A673 (cell line): ENCODE measurements around the gene STIM1. TPM values are rescaled to one million over a fixed set of nuclear protein-coding genes. Genes with fewer than 3 reads are reported as not detected.

ENCODE experiments used
- BruUV-seq: library from RNA; stranded (reverse); fragments of 400-500 nt; replicated peaks from 2 replicates; lab custom pipeline; 2021; lab: Mats Ljungman, UMichigan
- CTCF ChIA-PET: fragments of 300-600 bp; sonication (Branson Sonifier 250); formaldehyde crosslinking; loops from one replicate; lab custom pipeline; 2022; ENCODE audit warnings: antibody characterized with exemption; lab: Charles Lee
- POLR2A ChIA-PET: fragments of 300-600 bp; sonication (Branson Sonifier 250); formaldehyde crosslinking; loops from one replicate; lab custom pipeline; 2022; ENCODE audit warnings: antibody characterized with exemption; ENCODE audit not compliant: low non-redundant PET; lab: Charles Lee
- DNase-seq: peaks from one replicate; pipeline ENCODE4 v3.0.0-alpha.2; 2015; ENCODE audit warnings: low spot score
- H3K27ac ChIP-seq: fragments of 200-600 bp; sonication (generic); 2 replicates; pipeline ENCODE4 v1.5.1; 2016; ENCODE audit warnings: mixed run types, low read depth, mild to moderate bottlenecking, mixed read lengths, antibody characterized with exemption, low read length; ENCODE audit not compliant: poor library complexity, severe bottlenecking
- H3K27me3 ChIP-seq: fragments of 200-600 bp; sonication (generic); replicated peaks from 2 replicates; pipeline ENCODE4 v1.6.1; 2017; ENCODE audit warnings: mixed run types, low read depth, mild to moderate bottlenecking, mixed read lengths, antibody characterized with exemption, low read length; ENCODE audit not compliant: insufficient read depth, poor library complexity
- H3K36me3 ChIP-seq: fragments of 200-600 bp; sonication (generic); 2 replicates; pipeline ENCODE4 v1.6.1; 2016; ENCODE audit warnings: mixed run types, mild to moderate bottlenecking, mixed read lengths, antibody characterized with exemption, low read length; ENCODE audit not compliant: insufficient read depth, poor library complexity, severe bottlenecking
- H3K4me1 ChIP-seq: fragments of 200-600 bp; sonication (generic); 2 replicates; pipeline ENCODE4 v1.6.1; 2017; ENCODE audit warnings: mixed run types, mild to moderate bottlenecking, mixed read lengths, antibody characterized with exemption, low read length; ENCODE audit not compliant: insufficient read depth, poor library complexity, severe bottlenecking
- H3K4me3 ChIP-seq: fragments of 200-600 bp; sonication (generic); 2 replicates; pipeline ENCODE4 v1.5.1; 2016; ENCODE audit warnings: low read depth, mixed run types, mild to moderate bottlenecking, mixed read lengths, low read length; ENCODE audit not compliant: poor library complexity, severe bottlenecking
- H3K9me3 ChIP-seq: fragments of 200-600 bp; sonication (generic); 2 replicates; pipeline ENCODE4 v1.6.1; 2016; ENCODE audit warnings: mixed run types, low read depth, mild to moderate bottlenecking, mixed read lengths, antibody characterized with exemption, low read length; ENCODE audit not compliant: poor library complexity, severe bottlenecking
- EZH2 ChIP-seq: fragments of 200-600 bp; sonication (generic); IDR thresholded peaks from 2 replicates; pipeline ENCODE4 v1.6.1; 2017; ENCODE audit warnings: borderline replicate concordance, low read depth, mild to moderate bottlenecking, mixed read lengths, antibody characterized with exemption, low read length; ENCODE audit not compliant: poor library complexity, severe bottlenecking
- intact Hi-C: fragments of 100-400 bp; cut with micrococcal nuclease; formaldehyde crosslinking; loops from one replicate; pipeline ENCODE4 v1.10.0; 2022; ENCODE audit not compliant: unreplicated experiment
- total RNA-seq: library from RNA; stranded (reverse); gene quantifications from 2 replicates; pipeline ENCODE4 v1.2.3, GENCODE V29; 2021
- TF ChIP-seq, protein P1 (sequence below): fragments of 300-800, 200-600 bp; sonication (generic); conservative IDR thresholded peaks from 2 replicates; pipeline ENCODE4 v1.5.1; 2017; ENCODE audit warnings: low read depth, mild to moderate bottlenecking, antibody characterized with exemption, low read length, moderate library complexity, mixed read lengths

Gene STIM1
- total RNA-seq, 1 experiment from 2014 or later = 14.2 TPM

DNA sequence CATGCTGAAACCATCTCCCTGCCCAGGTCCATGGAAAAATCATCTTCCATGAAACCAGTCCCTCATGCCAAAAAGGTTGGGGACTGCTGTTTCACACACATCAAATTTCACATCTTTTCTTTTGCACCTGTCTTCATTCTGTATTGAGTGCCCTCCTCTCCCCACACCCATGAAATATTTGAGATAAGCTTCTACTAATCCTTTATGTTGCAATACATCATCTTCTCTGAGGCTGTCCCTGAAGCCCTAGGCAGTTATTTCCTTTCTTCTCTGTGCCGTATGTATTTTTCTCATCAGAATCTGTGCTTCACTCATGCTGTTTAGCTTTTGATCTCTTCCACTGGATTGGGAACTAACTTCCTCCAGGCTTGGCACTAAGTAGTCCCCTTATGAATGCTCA lies 199.2 kb downstream of the STIM1 start:
- Histone ChIP-seq H3K4me1 (peaks cover 11% of the 10 kb centered on the region), H3K27me3 (no peaks in the 10 kb centered on the region), H3K36me3 (no peaks in the 10 kb centered on the region), H3K27ac (no peak overlapping the region), H3K9me3 (no peaks in the 10 kb centered on the region), H3K4me3 (no peak overlapping the region)
- ChIA-PET CTCF (no interaction called here), POLR2A (no interaction called here)
- no TSS peak for BruUV-seq
- intact Hi-C loops = no loop called here
- no peak for TF ChIP-seq EZH2
- TF ChIP-seq, protein P1, sequence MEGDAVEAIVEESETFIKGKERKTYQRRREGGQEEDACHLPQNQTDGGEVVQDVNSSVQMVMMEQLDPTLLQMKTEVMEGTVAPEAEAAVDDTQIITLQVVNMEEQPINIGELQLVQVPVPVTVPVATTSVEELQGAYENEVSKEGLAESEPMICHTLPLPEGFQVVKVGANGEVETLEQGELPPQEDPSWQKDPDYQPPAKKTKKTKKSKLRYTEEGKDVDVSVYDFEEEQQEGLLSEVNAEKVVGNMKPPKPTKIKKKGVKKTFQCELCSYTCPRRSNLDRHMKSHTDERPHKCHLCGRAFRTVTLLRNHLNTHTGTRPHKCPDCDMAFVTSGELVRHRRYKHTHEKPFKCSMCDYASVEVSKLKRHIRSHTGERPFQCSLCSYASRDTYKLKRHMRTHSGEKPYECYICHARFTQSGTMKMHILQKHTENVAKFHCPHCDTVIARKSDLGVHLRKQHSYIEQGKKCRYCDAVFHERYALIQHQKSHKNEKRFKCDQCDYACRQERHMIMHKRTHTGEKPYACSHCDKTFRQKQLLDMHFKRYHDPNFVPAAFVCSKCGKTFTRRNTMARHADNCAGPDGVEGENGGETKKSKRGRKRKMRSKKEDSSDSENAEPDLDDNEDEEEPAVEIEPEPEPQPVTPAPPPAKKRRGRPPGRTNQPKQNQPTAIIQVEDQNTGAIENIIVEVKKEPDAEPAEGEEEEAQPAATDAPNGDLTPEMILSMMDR = no peak
- no peak for DNase-seq

DNA sequence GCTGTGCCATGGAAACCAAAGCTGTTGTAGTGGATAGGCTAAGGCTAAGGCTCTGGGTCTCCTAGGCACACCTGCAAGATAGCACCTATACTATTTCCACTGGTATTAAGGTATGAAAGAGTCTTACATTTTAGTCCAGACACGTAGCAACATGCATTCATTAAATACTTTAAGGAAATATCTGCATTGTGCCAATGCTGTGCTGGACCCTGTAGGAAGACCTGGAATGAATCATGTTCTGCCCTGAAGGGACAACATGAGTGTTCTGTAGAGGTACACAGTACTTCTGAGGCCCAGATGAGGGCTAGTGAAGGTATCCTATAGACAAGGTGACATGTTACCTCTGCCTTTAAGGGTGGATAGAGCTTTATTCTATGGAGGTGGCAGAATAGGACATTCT lies 204.0 kb downstream of the STIM1 start:
- intact Hi-C loops = no loop called here
- Histone ChIP-seq H3K9me3 (no peaks in the 10 kb centered on the region), H3K4me3 (no peak overlapping the region), H3K4me1 (peaks cover 11% of the 10 kb centered on the region), H3K27me3 (no peaks in the 10 kb centered on the region), H3K27ac (no peak overlapping the region), H3K36me3 (no peaks in the 10 kb centered on the region)
- no TSS peak for BruUV-seq
- no peak for DNase-seq
- ChIA-PET POLR2A (no interaction called here), CTCF (no interaction called here)
- no peak for TF ChIP-seq EZH2
- TF ChIP-seq, protein P1 = no peak

DNA sequence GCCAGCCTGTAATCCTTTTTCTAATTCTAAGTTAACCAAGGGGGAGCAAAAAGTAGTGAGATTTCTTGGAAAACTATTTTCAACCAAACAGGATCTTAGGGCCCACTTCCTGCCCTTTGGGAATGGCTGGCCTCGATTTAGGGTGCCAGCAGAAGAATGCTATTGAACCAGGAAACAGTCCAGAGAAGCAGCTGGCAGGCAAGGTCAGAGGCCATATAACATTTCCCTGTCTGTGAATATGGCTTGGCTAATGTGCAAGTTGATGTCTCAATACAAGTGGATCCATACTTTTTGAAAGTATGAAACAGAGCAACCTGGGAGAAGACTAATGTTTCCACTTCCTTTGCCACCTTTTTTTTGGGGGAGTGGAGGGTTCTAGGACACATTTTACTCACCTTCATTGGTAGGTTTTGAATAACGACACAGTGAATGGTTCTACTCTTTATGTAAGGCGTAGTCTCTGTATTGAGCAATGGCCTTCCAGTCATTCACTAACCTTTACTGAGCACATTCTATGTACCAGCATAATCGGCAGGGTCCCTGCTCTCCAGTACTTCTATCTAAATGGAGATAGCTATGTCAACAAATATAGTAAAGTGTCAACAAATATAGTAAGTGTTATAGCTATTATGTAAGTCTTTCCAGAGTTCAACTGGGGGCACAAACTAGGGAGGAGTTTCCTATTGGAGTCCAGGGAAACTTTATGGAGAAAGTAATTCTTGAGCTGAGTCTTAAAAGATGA lies 204.9 kb downstream of the STIM1 start:
- no peak for TF ChIP-seq EZH2
- TF ChIP-seq, protein P1 = no peak
- intact Hi-C loops = no loop called here
- POLR2A ChIA-PET = no interaction called here
- BruUV-seq = no TSS peak
- no peak overlapping the region for H3K4me3 ChIP-seq
- CTCF ChIA-PET = no interaction called here
- no peak for DNase-seq
- H3K9me3 ChIP-seq = no peaks in the 10 kb centered on the region
- no peak overlapping the region for H3K27ac ChIP-seq
- H3K27me3 ChIP-seq = no peaks in the 10 kb centered on the region
- peaks cover 11% of the 10 kb centered on the region for H3K4me1 ChIP-seq
- H3K36me3 ChIP-seq = no peaks in the 10 kb centered on the region
